Neuronal stem cell (in vitro differentiated cells): ENCODE results near the gene ZNF536.
A peak's percentile ranks its signal among the peaks of the same experiment; 100 is the strongest.

Source experiments
- DNase-seq: peaks from one replicate; pipeline ENCODE4 v3.0.0-alpha.2; 2013; ENCODE audit warnings: low spot score
- H2AFZ ChIP-seq: one replicate; pipeline ENCODE4 v1.6.1; 2013; ENCODE audit warnings: mild to moderate bottlenecking, low read length, inconsistent platforms
- H2AK5ac ChIP-seq: 2 replicates; pipeline ENCODE4 v1.6.1; 2013; ENCODE audit warnings: low read depth, mild to moderate bottlenecking, inconsistent platforms, low read length, moderate library complexity, mixed read lengths
- H2BK120ac ChIP-seq: 2 replicates; pipeline ENCODE4 v1.6.1; 2013; ENCODE audit warnings: low read depth, mild to moderate bottlenecking, inconsistent platforms, low read length, moderate library complexity, mixed read lengths
- H2BK12ac ChIP-seq: one replicate; pipeline ENCODE4 v1.6.1; 2013; ENCODE audit warnings: low read length, inconsistent platforms
- H2BK15ac ChIP-seq: 2 replicates; pipeline ENCODE4 v1.6.1; 2013; ENCODE audit warnings: mild to moderate bottlenecking, low read length, inconsistent platforms, mixed read lengths
- H2BK5ac ChIP-seq: one replicate; pipeline ENCODE4 v1.6.1; 2013; ENCODE audit warnings: inconsistent platforms, mild to moderate bottlenecking, low read length, moderate library complexity
- H3K14ac ChIP-seq: one replicate; pipeline ENCODE4 v1.6.1; 2013; ENCODE audit warnings: low read length, inconsistent platforms
- H3K18ac ChIP-seq: 2 replicates; pipeline ENCODE4 v1.6.1; 2013; ENCODE audit warnings: low read length, inconsistent platforms
- H3K23ac ChIP-seq: 2 replicates; pipeline ENCODE4 v1.6.1; 2013; ENCODE audit warnings: low read depth, mild to moderate bottlenecking, mixed read lengths, low read length, inconsistent platforms; ENCODE audit not compliant: poor library complexity
- H3K27ac ChIP-seq: replicated peaks from 3 replicates; pipeline ENCODE4 v1.5.1; 2013; ENCODE audit warnings: low read length, inconsistent platforms
- H3K27me3 ChIP-seq, 3 experiments: 2 replicates each; pipeline ENCODE4 v1.6.1; 2013; ENCODE audit warnings: low read length in 3 of 3, mild to moderate bottlenecking in 2 of 3, inconsistent platforms in 1 of 3, low read depth in 1 of 3, mixed read lengths in 1 of 3, moderate library complexity in 1 of 3; ENCODE audit not compliant: control insufficient read depth in 3 of 3, insufficient read depth in 3 of 3
- H3K36me3 ChIP-seq, 2 donors: replicated peaks in 1 of 2; 2 replicates each; pipeline ENCODE4 v1.6.1; 2013; ENCODE audit warnings: low read length in 2 of 2; ENCODE audit not compliant: control insufficient read depth in 2 of 2, insufficient read depth in 2 of 2
- H3K4ac ChIP-seq: 2 replicates; pipeline ENCODE4 v1.6.1; 2013; ENCODE audit warnings: inconsistent platforms, mild to moderate bottlenecking, low read length, moderate library complexity
- H3K4me1 ChIP-seq, 2 donors: 1 replicate in 1 of 2; 2 replicates in 1 of 2; pipeline ENCODE4 v1.6.1; 2013; ENCODE audit warnings: low read length in 2 of 2, low read depth in 1 of 2; ENCODE audit not compliant: control insufficient read depth in 2 of 2, insufficient read depth in 1 of 2
- H3K4me2 ChIP-seq: one replicate; pipeline ENCODE4 v1.6.1; 2013; ENCODE audit warnings: mild to moderate bottlenecking, low read length, inconsistent platforms; ENCODE audit not compliant: insufficient read depth, poor library complexity, severe bottlenecking
- H3K4me3 ChIP-seq, 2 donors: 2 replicates each; pipeline ENCODE4 v1.5.1; 2013; ENCODE audit warnings: low read length in 2 of 2, mild to moderate bottlenecking in 2 of 2, inconsistent platforms in 1 of 2, moderate library complexity in 1 of 2
- H3K79me1 ChIP-seq: one replicate; pipeline ENCODE4 v1.6.1; 2013; ENCODE audit warnings: low read depth, mild to moderate bottlenecking, inconsistent platforms, low read length, moderate library complexity
- H3K9ac ChIP-seq: one replicate; pipeline ENCODE4 v1.6.1; 2013; ENCODE audit warnings: mild to moderate bottlenecking, low read depth, low read length, inconsistent platforms; ENCODE audit not compliant: poor library complexity
- H3K9me3 ChIP-seq, 2 donors: replicated peaks in 1 of 2; 2 replicates each; pipeline versions ENCODE3 to v1.6.1; 2013; ENCODE audit warnings: low read length in 2 of 2, mild to moderate bottlenecking in 2 of 2, inconsistent platforms in 1 of 2, low read depth in 1 of 2, mixed read lengths in 1 of 2, moderate library complexity in 1 of 2; ENCODE audit not compliant: control insufficient read depth in 2 of 2, insufficient read depth in 1 of 2
- H4K8ac ChIP-seq: one replicate; pipeline ENCODE4 v1.6.1; 2013; ENCODE audit warnings: low read depth, mild to moderate bottlenecking, inconsistent platforms, low read length, moderate library complexity
- H4K91ac ChIP-seq: one replicate; pipeline ENCODE4 v1.6.1; 2013; ENCODE audit warnings: low read length, low read depth, mild to moderate bottlenecking, inconsistent platforms; ENCODE audit not compliant: poor library complexity
- WGBS, 2 donors: extraction: QIAGEN DNeasy Blood & Tissue Kit; methylation state at CpG; one replicate each; pipeline ENCODE4 v1.1.7; 2013; ENCODE audit warnings: missing lambda C conversion rate in 2 of 2, mixed read lengths in 1 of 2; ENCODE audit not compliant: insufficient read length in 2 of 2, insufficient replicate concordance in 1 of 2; ENCODE audit errors: extremely low coverage in 2 of 2; 5-methylcytosine and 5-hydroxymethylcytosine counted together

Gene ZNF536

GRCh38 chr19:30367006-30367405, 5.2 kb upstream of the ZNF536 start:
- Histone ChIP-seq H3K4me2 (no peak overlapping the region), H3K79me1 (no peaks in the 10 kb centered on the region), H3K9ac (no peak overlapping the region), H2AK5ac (no peak overlapping the region), H3K4me3 (no peak overlapping the region), H2AFZ (no peak overlapping the region), H2BK120ac (no peak overlapping the region), H2BK15ac (no peak overlapping the region), H3K4ac (no peak overlapping the region), H3K18ac (no peak overlapping the region), H3K27ac (no peak overlapping the region), H3K9me3 (no peaks in the 10 kb centered on the region), H2BK5ac (no peak overlapping the region), H4K91ac (no peak overlapping the region), H4K8ac (no peak overlapping the region), H2BK12ac (no peak overlapping the region), H3K27me3 (peaks cover 0 to 1% (median 0%) of the 10 kb centered on the region in 3 experiments), H3K36me3 (no peaks in the 10 kb centered on the region), H3K4me1 (peaks cover 5 to 14% of the 10 kb centered on the region in 2 donors), H3K14ac (no peak overlapping the region), H3K23ac (no peak overlapping the region)
- no peak for DNase-seq
- no CpG with 5 or more reads among the region's 7 CpGs for WGBS, 2 donors

GRCh38 chr19:30367421-30367820, 4.8 kb upstream of the ZNF536 start:
- Histone ChIP-seq H4K91ac (no peak overlapping the region), H3K9ac (peak overlapping the region; percentile 25), H3K4me2 (no peak overlapping the region), H2BK5ac (no peak overlapping the region), H3K23ac (no peak overlapping the region), H2BK12ac (peak overlapping the region; percentile 76), H3K36me3 (no peaks in the 10 kb centered on the region), H2AFZ (no peak overlapping the region), H3K18ac (peak overlapping the region; percentile 22), H4K8ac (no peak overlapping the region), H3K4me3 (no peak overlapping the region), H2BK15ac (no peak overlapping the region), H3K79me1 (no peaks in the 10 kb centered on the region), H3K14ac (peak overlapping the region; percentile 26), H3K4ac (no peak overlapping the region), H3K9me3 (no peaks in the 10 kb centered on the region), H2BK120ac (no peak overlapping the region), H3K27me3 (peaks cover 0 to 5% (median 0%) of the 10 kb centered on the region in 3 experiments), H3K4me1 (peaks cover 4 to 14% of the 10 kb centered on the region in 2 donors), H3K27ac (no peak overlapping the region), H2AK5ac (peak overlapping the region; percentile 90)
- no peak for DNase-seq
- no CpG with 5 or more reads among the region's 9 CpGs for WGBS, 2 donors

- H2BK12ac ChIP-seq: no peak overlapping the region
- H3K4me1 ChIP-seq: peaks cover 4 to 17% of the 10 kb centered on the region in 2 donors
- no CpG with 5 or more reads among the region's 6 CpGs for WGBS, 2 donors
- no peaks in the 10 kb centered on the region for H3K36me3 ChIP-seq
- peaks cover 0 to 26% (median 9%) of the 10 kb centered on the region in 3 experiments for H3K27me3 ChIP-seq
- no peak overlapping the region for H4K91ac ChIP-seq
- H4K8ac ChIP-seq: no peak overlapping the region
- H3K23ac ChIP-seq: no peak overlapping the region
- H3K14ac ChIP-seq: no peak overlapping the region
- H3K4me2 ChIP-seq: no peak overlapping the region
- H3K4ac ChIP-seq: no peak overlapping the region
- no peak overlapping the region for H2AK5ac ChIP-seq
- H2BK15ac ChIP-seq: no peak overlapping the region
- DNase-seq: no peak
- no peak overlapping the region for H3K27ac ChIP-seq
- H2BK120ac ChIP-seq: no peak overlapping the region
- no peaks in the 10 kb centered on the region for H3K79me1 ChIP-seq
- no peak overlapping the region for H2AFZ ChIP-seq
- no peak overlapping the region for H3K18ac ChIP-seq
- H3K9ac ChIP-seq: no peak overlapping the region
- H3K9me3 ChIP-seq: no peaks in the 10 kb centered on the region
- no peak overlapping the region for H2BK5ac ChIP-seq
- H3K4me3 ChIP-seq: no peak overlapping the region
Observed at GRCh38 chr19:30369833-30370232, 2.4 kb upstream of the ZNF536 start.

- Histone ChIP-seq H2BK120ac (no peak overlapping the region), H3K4ac (no peak overlapping the region), H3K4me2 (no peak overlapping the region), H2BK15ac (no peak overlapping the region), H2AK5ac (no peak overlapping the region), H3K79me1 (no peaks in the 10 kb centered on the region), H3K27me3 (peaks cover 6 to 39% (median 22%) of the 10 kb centered on the region in 3 experiments), H3K14ac (no peak overlapping the region), H3K36me3 (no peaks in the 10 kb centered on the region), H4K8ac (no peak overlapping the region), H3K23ac (no peak overlapping the region), H2AFZ (no peak overlapping the region), H3K9me3 (no peaks in the 10 kb centered on the region), H2BK12ac (no peak overlapping the region), H3K27ac (no peak overlapping the region), H2BK5ac (no peak overlapping the region), H3K4me3 (no peak overlapping the region), H3K9ac (no peak overlapping the region), H4K91ac (no peak overlapping the region), H3K4me1 (peaks cover 4 to 12% of the 10 kb centered on the region in 2 donors), H3K18ac (no peak overlapping the region)
- DNase-seq: no peak
- no CpG with 5 or more reads among the region's 6 CpGs for WGBS, 2 donors
Observed at GRCh38 chr19:30371161-30371836, 885 bp upstream of the ZNF536 start.
